T-helper 2 cell (primary cell): ENCODE data around the gene CSTA.

Source experiments
- DNase-seq, 5 experiments: peaks; one replicate each; pipeline versions ENCODE4 v3.0.0 to v3.0.0-alpha.2; 2012 to 2022

The CSTA gene

GRCh38 chr3:122322095-122323075, 2.7 kb upstream of the CSTA start:
- peak in 2 of 5 experiments; percentile 4 to 64 for DNase-seq

GRCh38 chr3:122325769-122326168, 721 bp downstream of the CSTA start:
- DNase-seq, result no peak

DNA sequence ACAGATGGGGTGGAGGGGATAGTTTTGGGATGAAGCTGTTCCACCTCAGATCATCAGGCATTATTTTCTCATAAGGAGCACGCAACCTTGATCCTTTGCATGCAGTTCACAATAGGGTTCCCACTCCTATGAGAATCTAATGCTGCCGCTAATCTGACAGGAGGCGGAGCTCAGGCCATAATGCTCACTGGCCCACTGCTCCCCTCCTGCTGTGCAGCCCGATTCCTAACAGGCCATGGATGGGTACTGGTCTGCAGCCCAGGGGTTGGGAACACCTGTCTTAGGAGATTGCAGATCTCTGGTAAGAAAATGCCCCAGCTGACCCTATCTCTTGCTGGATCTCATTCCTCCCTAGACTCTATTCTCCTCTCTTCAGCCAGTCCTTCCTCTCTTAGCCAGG, 6.8 kb downstream of the CSTA start:
- DNase-seq, result no peak

DNA sequence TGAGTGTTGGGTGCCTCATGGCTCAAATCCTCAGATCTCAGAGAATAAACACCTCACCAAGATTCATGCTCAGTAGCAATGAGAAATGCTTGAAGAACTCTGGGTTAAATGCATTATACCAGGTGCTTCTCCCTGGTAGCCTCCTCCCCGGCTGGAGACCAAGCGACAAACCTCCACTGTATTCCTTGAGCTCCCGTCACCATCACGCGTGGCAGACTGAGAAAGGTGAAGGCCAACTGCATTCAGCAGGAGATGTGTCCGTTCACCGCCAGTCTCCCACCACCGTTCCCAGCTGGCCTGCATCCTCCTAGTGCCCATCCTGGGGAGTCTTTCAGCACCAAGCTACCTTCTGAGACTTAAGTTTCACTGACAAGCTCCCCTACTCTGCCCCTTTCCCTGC, 7.5 kb downstream of the CSTA start:
- DNase-seq, result no peak

DNA sequence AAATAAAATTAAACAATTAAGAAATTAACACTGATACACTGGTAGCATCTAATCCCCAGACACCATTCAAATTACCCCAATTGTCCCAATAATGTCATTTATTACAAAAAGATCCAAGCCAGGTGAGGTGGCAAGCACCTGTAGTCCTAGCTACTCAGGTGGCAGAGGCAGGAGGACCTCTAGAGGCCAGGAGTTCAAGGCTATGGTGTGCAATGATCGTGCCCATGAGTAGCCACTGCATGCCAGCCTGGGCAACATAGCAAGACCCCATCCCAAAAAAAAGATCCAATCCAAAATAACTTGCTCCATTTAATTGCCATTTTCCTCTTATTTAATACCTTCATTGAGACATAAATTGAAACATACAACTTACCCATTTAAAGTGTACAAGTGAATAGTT, 17.8 kb downstream of the CSTA start:
- no peak for DNase-seq

DNA sequence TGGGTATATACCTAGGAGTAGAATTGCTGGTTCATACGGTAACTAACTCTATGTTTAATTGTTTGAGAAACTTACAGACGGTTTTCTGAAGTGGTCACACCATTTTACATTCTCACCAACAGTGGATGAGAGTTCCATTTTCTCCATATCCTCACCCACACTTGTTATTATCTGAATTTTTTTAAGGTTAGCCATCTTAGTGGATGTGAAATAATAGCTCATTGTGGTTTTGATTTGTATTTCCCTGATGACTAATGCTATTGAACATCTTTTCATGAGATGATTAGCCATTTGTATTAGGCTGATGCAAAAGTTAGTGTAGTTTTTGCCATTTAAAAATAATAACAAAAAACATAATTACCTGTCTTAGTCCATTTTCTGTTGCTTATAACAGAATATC, 18.6 kb downstream of the CSTA start:
- DNase-seq, result no peak

- no peak for DNase-seq
Observed at GRCh38 chr3:122349171-122349570, 24.1 kb downstream of the CSTA start.

DNA sequence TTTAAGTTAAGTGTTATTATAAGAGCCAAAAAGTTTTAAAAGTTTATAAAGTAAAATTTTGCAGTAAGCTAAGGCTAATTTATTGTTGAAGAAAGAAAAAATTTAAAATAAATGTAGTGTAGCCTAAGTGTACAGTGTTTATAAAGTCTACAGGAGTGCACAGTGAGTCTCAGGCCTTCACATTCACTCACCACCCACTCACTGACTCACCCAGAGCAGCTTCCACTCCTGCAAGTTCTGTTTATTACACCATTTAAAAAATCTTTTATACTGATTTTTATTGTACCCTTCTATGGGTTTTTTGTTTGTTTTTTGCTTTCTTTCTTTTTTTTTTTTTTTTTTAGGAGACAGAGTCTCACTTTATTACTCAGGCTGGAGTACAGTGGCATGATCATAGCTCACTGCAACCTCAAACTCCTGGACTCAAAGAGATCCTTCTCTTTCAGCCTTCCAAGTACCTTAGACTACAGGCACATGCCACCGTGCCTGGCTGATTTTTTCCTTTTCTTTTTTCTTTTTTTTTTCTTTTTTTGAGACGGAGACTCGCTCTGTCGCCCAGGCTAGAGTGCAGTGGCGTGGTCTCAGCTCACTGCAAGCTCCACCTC, 25.9 kb downstream of the CSTA start:
- DNase-seq, result no peak

GRCh38 chr3:122351612-122352011, 26.6 kb downstream of the CSTA start:
- no peak for DNase-seq

DNA sequence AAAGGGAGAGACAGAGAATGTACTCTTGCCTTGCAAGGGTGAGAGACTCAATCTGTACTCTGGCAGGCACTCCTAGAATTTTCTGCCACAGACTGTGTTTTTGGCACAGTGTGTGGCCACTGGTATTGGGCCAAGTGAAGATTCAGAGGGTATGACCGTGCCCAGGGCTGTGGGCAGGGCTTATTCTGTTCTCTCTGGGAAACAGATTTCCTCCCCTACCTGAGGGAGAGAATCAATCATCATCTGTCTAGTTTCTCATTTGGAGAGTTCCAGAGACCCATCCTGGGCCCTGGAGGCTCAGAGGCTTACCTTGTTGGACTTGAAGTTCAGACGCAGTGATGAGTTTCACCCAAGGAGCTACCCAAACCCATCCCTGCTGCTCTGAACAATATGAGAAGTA, 28.2 kb downstream of the CSTA start:
- DNase-seq, result no peak

DNA sequence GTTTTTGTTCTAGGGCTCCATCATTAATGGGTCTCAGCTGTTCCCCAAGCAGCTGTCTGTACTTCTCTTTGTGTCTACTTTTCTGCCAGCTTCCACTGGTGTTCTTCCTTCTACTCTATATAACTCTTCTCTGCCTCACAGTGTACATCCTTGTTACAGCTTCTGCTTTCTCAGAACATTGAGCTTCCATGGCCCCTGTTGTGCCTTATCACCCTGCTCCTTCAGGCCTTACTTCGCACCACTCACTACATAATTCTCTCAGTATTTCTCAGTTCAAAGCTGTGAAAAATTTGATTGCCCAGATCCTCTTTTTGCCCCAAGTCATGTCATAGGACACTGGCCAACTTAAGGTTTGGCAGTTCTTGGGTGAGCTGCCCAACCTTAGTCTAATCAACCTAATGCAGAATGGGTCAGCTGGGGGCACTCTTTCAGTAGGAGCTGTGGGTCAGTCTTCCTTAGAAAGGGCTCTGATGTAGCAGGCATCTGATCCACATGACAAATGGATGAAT, 28.9 kb downstream of the CSTA start:
- DNase-seq, result no peak

DNA sequence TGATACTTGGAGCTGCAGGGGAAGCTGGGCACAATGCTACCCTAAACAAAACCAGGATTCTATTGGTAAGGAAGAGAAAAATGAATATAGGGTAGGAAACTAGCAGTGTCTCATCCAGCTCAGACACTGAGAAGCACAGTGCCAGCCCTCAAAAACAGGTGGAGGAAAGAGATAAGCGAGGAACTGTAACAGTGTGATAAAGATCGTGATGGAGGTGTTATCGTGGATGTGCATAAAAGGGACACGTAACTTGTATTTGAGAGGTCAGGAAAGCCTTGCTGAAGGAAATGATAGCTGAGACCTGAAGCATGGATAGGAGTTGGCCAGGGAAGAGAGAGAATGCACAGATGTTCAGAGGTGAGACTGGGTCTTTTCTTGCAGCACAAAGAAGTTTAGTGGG, 30.6 kb downstream of the CSTA start:
- DNase-seq, result no peak

DNA sequence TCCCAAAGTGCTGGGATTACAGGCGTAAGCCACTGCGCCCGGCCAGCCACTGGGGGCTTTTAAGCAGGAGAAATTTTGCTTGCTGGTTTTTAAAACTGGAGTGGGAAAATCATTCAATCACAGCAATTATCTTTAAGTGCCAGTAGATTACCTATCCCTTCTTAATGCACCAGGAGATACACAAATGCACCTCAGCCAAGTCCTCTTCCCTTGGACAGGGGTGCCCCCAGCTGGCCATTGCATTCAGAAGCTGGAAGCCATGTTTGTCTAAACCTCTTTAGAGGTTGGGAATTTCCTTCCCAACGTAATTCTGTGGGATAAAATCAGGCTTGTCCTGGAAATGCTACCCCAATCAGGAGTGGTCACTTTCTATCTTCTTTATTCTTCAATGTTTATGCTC, 31.4 kb downstream of the CSTA start:
- DNase-seq, result peak in 1 of 5 experiments; percentile 30

DNA sequence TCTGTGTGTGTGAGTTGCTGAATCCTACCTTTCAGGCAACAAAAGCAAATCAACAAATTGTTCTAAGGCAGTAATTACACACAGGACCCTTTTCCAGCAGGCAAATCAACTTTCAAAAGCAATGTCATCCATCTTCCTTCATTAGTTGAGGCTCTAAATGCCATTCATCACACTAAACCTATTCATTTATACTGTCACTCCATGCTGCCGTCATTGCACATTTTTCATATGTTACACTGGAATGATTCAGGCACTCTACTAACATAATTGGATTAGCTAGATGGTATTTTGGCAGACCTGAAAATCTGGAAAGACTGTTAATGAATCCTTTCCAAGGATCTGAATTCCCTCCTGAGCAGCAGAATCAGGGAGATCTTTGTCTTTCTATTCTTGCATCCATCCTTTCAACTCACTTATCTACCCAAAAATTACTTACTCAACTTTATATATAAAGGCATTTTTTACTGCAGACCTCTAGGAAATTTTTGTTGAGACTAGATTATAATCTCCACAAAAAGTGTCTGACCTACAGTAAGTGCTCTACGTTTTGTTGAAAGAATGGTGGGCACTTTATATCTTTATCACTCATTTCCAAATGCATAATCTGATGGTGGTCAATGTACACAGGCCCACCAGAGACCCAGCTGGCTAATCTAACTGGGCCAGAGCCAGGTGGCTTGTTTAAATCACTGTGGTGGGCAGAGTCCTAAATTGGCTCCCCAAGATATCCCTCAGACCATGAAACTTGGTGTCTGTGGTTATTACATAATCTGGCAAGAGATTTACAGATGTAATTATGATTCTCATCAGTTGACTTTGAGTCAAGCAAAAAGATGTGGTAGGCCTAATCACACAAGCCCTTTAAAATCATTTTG, 33.0 kb downstream of the CSTA start:
- peak in 1 of 5 experiments; percentile 2 for DNase-seq

DNA sequence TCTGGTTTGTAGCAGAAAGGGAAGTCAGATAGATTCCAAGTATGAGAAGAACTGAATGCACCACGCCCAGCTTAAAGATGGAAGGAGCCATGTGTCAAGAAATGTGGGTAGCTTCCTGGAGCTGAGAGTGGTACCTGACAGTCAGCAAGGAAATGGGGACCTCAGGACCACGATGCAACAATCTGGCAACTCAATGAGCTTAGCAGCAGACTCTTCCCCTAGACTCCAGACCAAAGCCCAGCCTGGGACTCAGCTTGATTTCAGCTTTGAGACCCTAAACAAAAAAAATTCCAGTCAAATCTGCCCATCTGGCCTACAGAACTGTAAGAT, 33.6 kb downstream of the CSTA start:
- DNase-seq, result no peak

DNA sequence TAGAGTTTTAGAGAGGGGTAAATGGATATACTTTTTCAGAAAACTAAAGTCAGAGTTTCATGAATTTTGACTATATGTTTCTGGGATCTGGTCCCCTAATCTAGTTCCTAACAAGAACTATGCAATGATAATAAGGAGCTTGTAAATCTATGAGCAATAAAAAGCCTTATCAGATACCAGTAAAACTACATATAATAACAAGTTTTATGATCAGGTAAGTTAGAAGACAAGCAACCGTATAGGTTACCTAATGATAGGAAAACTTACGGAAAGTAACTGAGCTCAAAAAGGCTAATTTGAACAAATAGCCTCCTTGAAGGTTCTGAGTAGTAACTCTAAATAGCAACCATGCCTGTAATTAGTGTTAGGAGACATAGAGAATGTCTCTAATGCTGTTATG, 37.0 kb downstream of the CSTA start:
- no peak for DNase-seq

DNA sequence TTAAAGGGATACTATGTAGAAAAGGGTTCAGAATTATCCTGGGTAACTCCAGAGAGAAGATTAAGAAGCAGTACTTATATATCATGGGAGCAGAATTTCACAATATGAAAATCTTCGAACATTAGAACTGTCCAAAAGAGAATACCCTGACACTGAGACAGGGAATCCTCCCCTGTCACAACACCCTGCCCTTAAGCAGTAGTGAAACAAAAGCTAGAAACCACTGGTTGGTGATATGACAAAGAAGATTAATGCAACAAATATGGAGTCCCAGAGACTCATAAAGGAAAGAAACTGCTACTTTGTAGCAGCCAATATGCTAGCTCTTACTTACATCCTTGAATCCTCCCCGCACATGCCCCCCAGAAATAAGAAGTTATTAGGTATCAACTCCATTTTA, 39.4 kb downstream of the CSTA start:
- DNase-seq, result peak in 1 of 5 experiments; percentile 34

GRCh38 chr3:122365073-122365472, 40.0 kb downstream of the CSTA start:
- DNase-seq, result peak in 1 of 5 experiments; percentile 61

- peak in 1 of 5 experiments; percentile 64 for DNase-seq
Observed at GRCh38 chr3:122365582-122366378, 40.7 kb downstream of the CSTA start.

DNA sequence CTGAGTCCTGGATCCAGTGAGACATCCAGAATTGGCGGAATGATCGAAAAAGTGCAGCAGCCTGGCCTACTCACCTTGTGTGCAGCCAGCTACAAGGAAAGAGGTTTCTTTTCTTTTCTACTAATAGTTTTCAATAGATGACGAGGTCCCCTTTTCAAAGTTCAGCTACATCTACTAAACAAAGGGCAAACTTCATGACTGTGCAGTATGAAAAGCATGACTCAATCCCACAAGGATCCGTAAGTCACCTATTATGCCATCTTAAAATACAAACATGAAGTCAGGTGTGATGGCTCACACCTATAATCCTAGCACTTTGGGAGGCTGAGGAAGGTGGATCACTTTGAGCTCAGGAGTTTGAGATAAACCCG, 41.3 kb downstream of the CSTA start:
- no peak for DNase-seq

GRCh38 chr3:122374034-122374433, 49.0 kb downstream of the CSTA start:
- no peak for DNase-seq

DNA sequence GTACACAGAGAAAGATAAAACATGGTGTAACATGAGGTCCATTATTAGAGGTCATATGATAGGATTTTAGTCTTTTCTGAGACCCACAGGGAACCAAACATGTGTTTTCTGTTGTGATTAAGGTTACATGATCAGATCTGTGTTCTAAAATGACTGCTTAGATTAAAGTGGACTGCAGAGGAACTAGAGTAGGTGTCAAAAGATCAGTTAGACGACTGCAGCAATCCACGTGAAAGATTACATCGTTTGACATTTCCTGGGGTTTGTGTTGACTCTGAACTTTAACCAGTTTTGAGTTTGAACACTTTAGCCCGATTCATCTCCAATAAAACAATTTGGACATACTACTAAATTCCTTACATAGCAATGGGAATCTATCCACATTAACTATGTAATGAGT, 52.9 kb downstream of the CSTA start:
- DNase-seq, result no peak
